DND-41 (cell line): ENCODE data around the gene METTL25.

Experiments
- ATAC-seq: fragments of 200-7000 bp; cut with Tn5 transposase; 3 replicates; pipeline ENCODE4 v1.9.1; 2021; ENCODE audit warnings: low read depth; ENCODE audit not compliant: insufficient read depth
- DNase-seq: peaks from one replicate; pipeline ENCODE4 v3.0.0-alpha.2; 2020
- H2AFZ ChIP-seq: 2 replicates; pipeline ENCODE4 v1.6.0; 2012; ENCODE audit warnings: low read depth, low read length
- H3K27ac ChIP-seq: 2 replicates; pipeline ENCODE4 v1.5.1; 2012; ENCODE audit warnings: low read length, inconsistent platforms
- H3K27me3 ChIP-seq: fragments of 200-600 bp; sonication (generic); 2 replicates; pipeline ENCODE4 v1.6.0; 2012; ENCODE audit warnings: low read length, mild to moderate bottlenecking, inconsistent platforms; ENCODE audit not compliant: insufficient read depth, poor library complexity
- H3K36me3 ChIP-seq: 2 replicates; pipeline ENCODE4 v1.5.1; 2012; ENCODE audit warnings: low read length, inconsistent platforms; ENCODE audit not compliant: insufficient read depth
- H3K4me1 ChIP-seq: 2 replicates; pipeline ENCODE4 v1.5.1; 2012; ENCODE audit warnings: mild to moderate bottlenecking, low read length; ENCODE audit not compliant: insufficient read depth
- H3K4me2 ChIP-seq: 2 replicates; pipeline ENCODE4 v1.6.0; 2012; ENCODE audit warnings: mild to moderate bottlenecking, moderate library complexity, low read length, inconsistent platforms; ENCODE audit not compliant: insufficient read depth
- H3K4me3 ChIP-seq, 2 experiments: fragments of 200-600 bp in 1 of 2; shearing (Covaris generic) in 1 of 2; 2 replicates each; pipeline ENCODE4 v1.5.1; 2012 to 2016; ENCODE audit warnings: inconsistent platforms in 2 of 2, low read length in 2 of 2, mild to moderate bottlenecking in 2 of 2, low read depth in 1 of 2, moderate library complexity in 1 of 2
- H3K79me2 ChIP-seq: 2 replicates; pipeline ENCODE4 v1.6.0; 2012; ENCODE audit warnings: low read length, inconsistent platforms; ENCODE audit not compliant: insufficient read depth
- H3K9ac ChIP-seq: 2 replicates; pipeline ENCODE4 v1.6.0; 2012; ENCODE audit warnings: low read depth, mild to moderate bottlenecking, inconsistent platforms, low read length, moderate library complexity
- H3K9me3 ChIP-seq: 2 replicates; pipeline ENCODE4 v1.5.1; 2012; ENCODE audit warnings: low read length, moderate library complexity, mild to moderate bottlenecking, inconsistent platforms; ENCODE audit not compliant: insufficient read depth, severe bottlenecking
- H4K20me1 ChIP-seq: 2 replicates; pipeline ENCODE4 v1.6.0; 2012; ENCODE audit warnings: low read length; ENCODE audit not compliant: insufficient read depth
- EZH2 ChIP-seq: IDR thresholded peaks from 3 replicates; pipeline ENCODE4 v1.6.1; 2012; ENCODE audit warnings: borderline replicate concordance, low read depth, mild to moderate bottlenecking, moderate library complexity, low read length, inconsistent platforms; ENCODE audit not compliant: severe bottlenecking
- TF ChIP-seq, protein P1 (sequence below): IDR thresholded peaks from 2 replicates; pipeline ENCODE4 v1.5.1; 2012; ENCODE audit warnings: borderline replicate concordance, low read length, moderate library complexity, mild to moderate bottlenecking; ENCODE audit not compliant: poor library complexity, severe bottlenecking; ENCODE audit errors: extremely low read depth

Gene METTL25

DNA sequence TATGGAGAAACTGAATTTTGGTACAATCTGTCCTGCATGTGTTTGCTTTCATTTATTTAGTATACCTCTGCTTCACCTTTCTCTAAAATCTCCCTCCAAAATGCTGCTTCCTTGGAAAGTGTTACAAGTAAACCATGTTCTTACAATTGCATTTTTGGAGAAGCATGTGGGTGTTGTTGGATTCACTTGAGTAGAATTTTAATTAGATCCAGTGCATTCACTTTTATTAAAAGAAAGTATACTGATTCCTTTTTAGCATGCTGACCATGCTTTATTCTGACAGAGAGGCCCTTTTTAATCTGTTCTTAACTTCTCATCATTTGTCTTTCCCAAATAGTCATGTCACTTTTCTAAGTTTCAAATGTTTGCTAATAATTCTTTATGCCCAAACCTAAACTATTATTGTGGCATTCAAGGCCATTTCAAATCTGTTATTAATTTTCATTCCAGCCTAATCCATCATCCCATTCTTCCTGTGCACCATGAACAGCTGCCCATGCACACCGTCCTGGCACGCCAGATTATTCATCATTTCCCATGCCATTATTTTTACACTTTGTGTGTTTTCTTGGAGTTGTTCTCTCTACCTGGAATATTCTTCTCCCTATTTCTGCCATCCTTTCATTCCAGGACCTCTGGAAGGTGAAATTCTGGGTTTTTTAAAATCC is 90.7 kb downstream of the METTL25 start:
- Histone ChIP-seq H2AFZ (no peak overlapping the region), H3K27ac (no peak overlapping the region), H3K27me3 (no peaks in the 10 kb centered on the region), H4K20me1 (no peaks in the 10 kb centered on the region), H3K9me3 (no peaks in the 10 kb centered on the region), H3K4me2 (no peak overlapping the region), H3K4me1 (no peaks in the 10 kb centered on the region), H3K4me3 (no peak overlapping the region), H3K9ac (no peak overlapping the region), H3K79me2 (no peaks in the 10 kb centered on the region), H3K36me3 (no peaks in the 10 kb centered on the region)
- ATAC-seq: no peak
- no peak for DNase-seq
- TF ChIP-seq, protein P1, sequence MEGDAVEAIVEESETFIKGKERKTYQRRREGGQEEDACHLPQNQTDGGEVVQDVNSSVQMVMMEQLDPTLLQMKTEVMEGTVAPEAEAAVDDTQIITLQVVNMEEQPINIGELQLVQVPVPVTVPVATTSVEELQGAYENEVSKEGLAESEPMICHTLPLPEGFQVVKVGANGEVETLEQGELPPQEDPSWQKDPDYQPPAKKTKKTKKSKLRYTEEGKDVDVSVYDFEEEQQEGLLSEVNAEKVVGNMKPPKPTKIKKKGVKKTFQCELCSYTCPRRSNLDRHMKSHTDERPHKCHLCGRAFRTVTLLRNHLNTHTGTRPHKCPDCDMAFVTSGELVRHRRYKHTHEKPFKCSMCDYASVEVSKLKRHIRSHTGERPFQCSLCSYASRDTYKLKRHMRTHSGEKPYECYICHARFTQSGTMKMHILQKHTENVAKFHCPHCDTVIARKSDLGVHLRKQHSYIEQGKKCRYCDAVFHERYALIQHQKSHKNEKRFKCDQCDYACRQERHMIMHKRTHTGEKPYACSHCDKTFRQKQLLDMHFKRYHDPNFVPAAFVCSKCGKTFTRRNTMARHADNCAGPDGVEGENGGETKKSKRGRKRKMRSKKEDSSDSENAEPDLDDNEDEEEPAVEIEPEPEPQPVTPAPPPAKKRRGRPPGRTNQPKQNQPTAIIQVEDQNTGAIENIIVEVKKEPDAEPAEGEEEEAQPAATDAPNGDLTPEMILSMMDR: no peak
- no peak for TF ChIP-seq EZH2

DNA sequence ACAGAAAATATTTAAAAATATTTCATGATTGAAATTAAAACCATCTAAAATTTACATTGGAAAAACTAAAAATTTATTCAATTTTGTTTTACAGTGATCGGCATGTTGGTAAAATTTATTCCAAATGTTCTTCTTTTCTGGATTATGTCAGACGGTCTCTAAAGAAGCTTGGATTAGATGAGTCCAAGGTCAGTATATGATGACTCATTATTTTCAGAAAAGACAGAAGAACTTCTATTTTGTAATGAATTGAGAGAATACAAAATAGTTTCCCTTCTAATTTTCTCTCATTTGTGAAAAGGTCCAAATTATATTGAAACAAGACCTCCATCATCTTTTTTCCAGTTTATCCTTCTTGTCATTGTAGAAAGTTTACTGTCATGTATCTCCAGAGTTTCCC is 98.3 kb downstream of the METTL25 start:
- TF ChIP-seq, protein P1: no peak
- no peak for TF ChIP-seq EZH2
- DNase-seq (no peak), ATAC-seq (no peak)

DNA sequence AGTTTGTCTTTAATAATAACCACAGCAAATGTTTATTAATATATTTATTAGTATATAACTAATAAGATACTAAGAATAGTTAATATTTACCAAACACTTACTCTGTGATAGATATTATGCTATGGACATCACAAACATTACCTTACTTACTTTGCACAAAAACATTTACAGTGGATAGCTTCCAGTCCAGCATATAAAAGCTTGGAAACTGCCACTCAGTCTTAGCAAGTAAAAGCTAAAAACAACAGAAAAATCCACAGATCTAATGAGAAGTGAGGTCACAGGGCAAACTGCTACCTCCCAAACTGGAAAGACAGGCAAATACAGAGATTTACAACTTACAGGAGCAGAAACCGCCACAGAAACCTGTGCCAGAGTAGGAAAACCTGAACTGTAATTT is 99.8 kb downstream of the METTL25 start:
- no peaks in the 10 kb centered on the region for H3K4me1 ChIP-seq
- H2AFZ ChIP-seq: no peak overlapping the region
- H4K20me1 ChIP-seq: no peaks in the 10 kb centered on the region
- no peaks in the 10 kb centered on the region for H3K27me3 ChIP-seq
- ATAC-seq: no peak
- no peaks in the 10 kb centered on the region for H3K79me2 ChIP-seq
- no peak overlapping the region for H3K9ac ChIP-seq
- no peak overlapping the region for H3K4me3 ChIP-seq
- H3K36me3 ChIP-seq: no peaks in the 10 kb centered on the region
- no peak overlapping the region for H3K27ac ChIP-seq
- no peak overlapping the region for H3K4me2 ChIP-seq
- no peak for DNase-seq
- no peak for TF ChIP-seq EZH2
- TF ChIP-seq, protein P1: no peak
- no peaks in the 10 kb centered on the region for H3K9me3 ChIP-seq

More for the DNA sequence above, 98.3 kb downstream of the METTL25 start:
- no peaks in the 10 kb centered on the region for H3K79me2 ChIP-seq
- no peaks in the 10 kb centered on the region for H3K27me3 ChIP-seq
- H3K4me1 ChIP-seq: no peaks in the 10 kb centered on the region
- no peak overlapping the region for H3K4me3 ChIP-seq
- no peaks in the 10 kb centered on the region for H4K20me1 ChIP-seq
- H3K4me2 ChIP-seq: no peak overlapping the region
- H3K9ac ChIP-seq: no peak overlapping the region
- no peak overlapping the region for H2AFZ ChIP-seq
- no peaks in the 10 kb centered on the region for H3K9me3 ChIP-seq
- no peak overlapping the region for H3K27ac ChIP-seq
- H3K36me3 ChIP-seq: no peaks in the 10 kb centered on the region
